Measurements from ENCODE around the gene ZNF419. TPM values are rescaled to one million over a fixed set of nuclear protein-coding genes. Genes with fewer than 3 reads are reported as not detected.
"Not testable (repeated sequence)": the region's sequence is repeated elsewhere in the genome, so short reads cannot be mapped to it uniquely, and the experiment has no call there.

ZNF419 gene
- 7.0 and 9.7 TPM in 2 replicates for total RNA-seq

DNA sequence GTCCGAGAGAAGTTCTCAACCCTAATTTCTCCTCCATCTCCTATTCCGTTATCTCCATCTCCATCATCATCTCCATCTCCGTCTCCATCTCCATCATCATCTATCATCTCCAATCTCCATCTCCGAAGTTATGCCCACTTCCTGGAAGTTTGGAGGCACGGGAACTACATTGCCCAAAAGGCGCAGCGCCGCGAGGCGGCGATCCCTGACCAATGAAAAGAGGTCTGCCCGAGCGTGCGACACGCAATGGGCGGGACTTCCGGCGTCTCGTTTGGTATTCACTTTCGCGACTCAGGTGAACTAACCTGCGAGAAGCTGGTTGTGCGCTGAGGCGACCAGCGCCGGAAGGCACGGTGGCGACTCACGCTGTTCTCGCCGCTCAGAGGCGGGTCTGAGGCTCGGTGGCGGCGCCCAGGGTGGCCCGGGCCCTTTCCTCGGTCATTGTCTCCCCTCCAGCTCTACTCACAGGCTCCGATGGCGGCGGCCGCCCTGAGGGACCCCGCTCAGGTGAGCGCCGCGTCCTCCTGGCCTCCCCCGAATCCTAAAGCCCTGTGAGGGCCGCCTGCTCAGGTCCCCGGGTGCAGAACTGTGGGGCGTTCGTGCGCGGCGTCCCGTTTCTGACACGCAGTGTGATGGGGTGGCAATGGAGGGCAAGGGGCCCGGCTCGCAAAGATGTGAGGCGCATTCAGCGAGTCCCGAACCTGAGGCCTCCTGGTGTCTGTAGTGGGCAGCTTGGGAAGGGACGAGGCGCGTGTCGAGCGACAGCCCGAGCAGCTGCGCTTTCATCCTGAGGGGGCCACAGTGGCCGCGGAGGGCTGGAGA is at the start of gene ZNF419:
ZNF419 (plus strand) TSS at position 274 of the 822 bp plus-strand sequence; CDS start at position 475, 201 bp downstream.
- peak; percentile 86 to 87 for DNase-seq (ENCODE audit: low read depth in 2 of 2)

DNA sequence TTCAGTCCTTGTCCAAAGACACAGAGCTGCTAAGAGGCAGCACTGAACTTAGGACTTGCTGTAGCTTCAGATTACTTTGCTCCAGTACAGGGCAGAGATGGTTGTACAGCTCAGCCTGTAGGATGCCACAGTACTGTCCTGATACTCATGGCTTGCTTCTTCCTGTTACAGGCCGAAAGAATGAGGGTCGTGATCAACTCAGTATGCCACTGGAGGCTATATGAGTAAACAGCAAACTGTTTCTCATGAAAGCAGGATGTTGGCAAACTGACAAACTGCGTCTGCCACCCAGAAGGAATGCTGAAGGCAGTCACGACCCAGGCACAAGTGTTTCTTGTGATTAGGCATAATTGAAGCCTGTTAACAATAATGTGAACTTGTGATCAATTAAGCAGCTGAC is 49.6 kb upstream of the ZNF419 start:
- DNase-seq (ENCODE audit: low read depth in 2 of 2), result peak in 1 of 2 donors; percentile 10

DNA sequence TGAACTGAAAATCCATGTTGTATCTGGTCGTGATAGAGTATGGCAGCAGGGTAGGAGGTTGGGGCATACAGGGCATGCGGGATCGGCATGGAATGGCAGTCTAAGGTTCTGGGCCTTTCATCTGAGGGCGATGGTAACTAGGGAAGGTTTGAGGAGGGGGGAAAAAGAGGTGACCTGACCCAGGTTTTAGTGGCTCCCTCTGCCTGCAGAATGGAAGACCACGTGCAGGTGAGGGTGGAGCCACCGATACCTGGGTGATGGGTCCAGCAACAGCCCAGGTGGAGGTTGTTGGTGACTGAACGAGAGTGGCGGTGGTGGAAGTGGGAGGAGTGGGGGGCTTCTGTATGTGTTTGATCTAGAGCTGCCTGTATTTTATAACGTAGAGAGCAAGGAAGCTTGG is 48.6 kb upstream of the ZNF419 start:
- no peak for DNase-seq (ENCODE audit: low read depth in 2 of 2)

DNA sequence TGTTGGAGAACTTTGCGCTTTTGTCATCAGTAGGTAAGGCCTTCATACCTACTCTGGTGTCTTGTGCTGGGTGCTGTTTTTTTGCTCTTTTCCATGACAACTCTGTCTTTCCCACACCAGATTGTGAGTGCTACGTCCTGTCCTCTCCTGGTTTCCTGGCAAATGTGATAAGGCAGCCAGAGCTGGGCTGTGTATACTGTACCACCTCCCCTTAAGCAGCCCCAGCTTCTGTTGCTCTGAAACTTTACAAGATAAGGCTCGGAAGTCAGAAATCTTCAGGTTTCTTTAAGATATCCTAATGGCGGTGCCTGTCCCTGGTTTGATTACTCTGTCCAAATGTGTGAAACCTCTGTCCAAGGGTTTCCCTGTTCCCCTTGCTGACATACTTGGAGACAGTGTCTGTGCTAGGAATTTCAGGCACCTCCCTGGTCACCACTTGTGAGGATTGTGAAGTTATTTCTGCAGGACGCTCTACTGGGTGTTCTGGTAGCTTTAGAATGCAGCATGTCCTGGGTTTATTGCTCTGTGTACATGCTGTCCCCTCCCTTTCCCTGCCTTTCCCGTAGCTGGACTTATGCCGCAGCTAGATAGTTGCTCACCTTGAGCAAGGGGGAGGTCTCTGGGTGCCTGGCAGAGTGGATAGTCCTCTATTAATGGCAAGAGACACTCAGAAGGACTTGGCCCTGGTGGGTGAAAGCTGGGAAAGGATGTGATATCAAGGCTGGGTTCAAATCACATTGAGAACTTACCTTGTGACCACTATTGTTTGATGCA is 45.4 kb upstream of the ZNF419 start:
- no peak for DNase-seq (ENCODE audit: low read depth in 2 of 2)

DNA sequence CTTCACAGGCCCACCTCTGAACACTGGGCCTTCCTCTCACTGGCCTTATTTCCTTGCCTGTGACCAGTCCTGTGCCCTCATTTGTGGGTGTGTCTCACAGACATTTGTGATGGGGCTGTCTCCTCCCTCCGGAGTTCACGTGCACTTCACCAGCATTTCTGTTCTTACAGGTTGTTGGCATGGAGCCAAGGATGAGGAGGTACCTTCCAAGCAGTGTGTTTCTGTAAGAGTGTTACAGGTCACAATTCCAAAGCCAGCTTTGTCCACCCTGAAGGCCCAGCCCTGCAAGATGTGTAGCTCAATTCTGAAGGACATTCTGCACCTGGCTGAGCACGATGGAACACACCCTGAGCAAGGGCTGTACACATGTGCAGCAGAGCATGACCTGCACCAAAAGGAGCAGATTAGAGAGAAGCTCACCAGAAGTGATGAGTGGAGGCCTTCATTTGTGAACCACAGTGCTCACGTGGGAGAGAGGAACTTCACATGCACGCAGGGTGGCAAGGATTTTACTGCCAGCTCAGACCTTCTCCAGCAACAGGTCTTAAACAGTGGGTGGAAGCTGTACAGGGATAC is 44.3 kb upstream of the ZNF419 start:
- no peak for DNase-seq (ENCODE audit: low read depth in 2 of 2)

DNA sequence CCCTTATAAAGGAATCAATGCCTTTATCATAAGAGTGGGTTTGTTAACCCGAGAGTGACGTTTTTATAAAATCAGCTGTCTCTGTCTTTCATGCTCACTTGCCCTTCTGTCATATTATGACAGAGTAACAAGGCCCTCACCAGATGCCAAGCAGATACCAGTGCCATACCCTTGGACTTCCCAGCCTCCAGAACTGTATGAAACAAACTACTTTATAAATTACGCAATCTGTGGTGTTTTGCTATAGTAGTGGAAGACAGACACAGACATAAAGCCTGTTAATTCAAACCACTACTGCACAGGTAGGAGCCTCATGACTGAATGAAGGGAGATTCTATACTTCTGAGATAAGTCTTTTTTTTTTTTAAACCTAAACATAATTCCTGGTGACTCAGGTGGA is 35.2 kb upstream of the ZNF419 start:
- DNase-seq (ENCODE audit: low read depth in 2 of 2), result no peak

DNA sequence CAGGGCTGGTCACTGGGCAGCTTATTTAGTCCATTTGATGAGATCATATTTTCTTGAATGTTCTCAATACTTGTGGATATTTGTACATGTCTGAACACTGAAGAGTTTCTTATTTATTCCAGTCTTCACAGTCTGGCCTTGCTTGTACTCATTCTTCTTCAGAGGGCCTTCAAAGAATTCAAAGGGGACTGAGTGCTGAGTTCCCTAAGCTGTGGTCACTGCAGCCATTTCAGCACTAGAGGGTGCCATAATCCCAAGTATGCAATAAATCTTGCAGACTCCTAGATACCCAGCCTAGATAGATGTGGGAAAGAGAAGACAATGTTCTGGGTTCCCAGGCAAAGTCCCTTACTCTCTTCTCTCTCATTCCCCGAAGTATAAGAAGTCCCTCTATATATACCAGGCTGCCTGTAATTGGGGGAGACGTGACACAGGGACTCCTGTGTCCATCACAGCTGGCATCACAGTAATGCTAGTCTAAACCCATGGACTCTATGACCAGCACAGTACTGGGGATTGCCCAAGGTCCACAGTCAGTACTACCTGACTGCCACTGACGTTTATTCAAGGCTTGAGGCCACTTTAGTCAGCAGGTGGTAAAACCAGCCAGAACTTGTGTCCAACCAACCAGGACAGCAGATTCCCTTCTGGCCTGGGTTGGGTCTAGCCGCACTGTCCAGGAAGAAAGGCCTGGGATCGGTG is 21.7 kb upstream of the ZNF419 start:
- peak; percentile 23 to 42 for DNase-seq (ENCODE audit: low read depth in 2 of 2)

DNA sequence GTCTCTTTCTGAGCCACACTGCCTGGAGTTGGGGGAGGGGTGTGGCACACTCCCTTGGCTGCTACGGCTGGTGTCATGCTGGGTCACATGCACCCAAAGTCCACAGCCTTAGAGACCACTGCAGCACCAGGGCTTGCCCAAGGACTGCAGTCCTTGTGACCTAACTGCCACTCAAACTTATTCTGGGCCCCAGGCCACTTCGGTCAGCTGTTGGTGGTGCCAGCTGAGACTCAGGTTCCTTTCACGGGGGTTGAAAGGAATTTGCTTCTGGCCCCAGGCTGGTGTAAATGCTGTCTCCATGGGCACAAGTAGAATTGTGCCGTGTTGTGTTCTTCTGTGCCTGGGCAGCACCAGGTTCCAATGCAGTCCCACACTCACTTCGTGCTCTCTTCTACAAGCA is 21.1 kb upstream of the ZNF419 start:
- no peak for DNase-seq (ENCODE audit: low read depth in 2 of 2)

DNA sequence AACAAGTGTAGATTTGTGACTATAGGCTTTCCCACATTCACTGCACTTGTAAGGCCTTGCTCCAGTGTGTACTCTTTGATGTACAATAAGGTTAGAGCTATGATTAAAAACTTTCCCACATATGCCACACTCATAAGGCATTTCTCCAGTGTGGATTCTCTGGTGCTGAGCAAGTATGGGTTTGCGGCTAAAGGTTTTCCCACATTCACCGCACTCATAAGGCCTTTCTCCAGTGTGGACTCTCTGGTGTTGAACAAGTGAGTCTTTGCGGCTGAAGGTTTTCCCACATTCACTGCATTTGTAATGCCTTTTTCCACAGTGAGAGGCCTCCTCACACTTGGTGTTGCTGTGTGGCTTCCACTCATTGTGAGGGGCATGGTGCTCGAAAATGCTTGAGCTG is 13.9 kb upstream of the ZNF419 start:
- no peak for DNase-seq (ENCODE audit: low read depth in 2 of 2)

DNA sequence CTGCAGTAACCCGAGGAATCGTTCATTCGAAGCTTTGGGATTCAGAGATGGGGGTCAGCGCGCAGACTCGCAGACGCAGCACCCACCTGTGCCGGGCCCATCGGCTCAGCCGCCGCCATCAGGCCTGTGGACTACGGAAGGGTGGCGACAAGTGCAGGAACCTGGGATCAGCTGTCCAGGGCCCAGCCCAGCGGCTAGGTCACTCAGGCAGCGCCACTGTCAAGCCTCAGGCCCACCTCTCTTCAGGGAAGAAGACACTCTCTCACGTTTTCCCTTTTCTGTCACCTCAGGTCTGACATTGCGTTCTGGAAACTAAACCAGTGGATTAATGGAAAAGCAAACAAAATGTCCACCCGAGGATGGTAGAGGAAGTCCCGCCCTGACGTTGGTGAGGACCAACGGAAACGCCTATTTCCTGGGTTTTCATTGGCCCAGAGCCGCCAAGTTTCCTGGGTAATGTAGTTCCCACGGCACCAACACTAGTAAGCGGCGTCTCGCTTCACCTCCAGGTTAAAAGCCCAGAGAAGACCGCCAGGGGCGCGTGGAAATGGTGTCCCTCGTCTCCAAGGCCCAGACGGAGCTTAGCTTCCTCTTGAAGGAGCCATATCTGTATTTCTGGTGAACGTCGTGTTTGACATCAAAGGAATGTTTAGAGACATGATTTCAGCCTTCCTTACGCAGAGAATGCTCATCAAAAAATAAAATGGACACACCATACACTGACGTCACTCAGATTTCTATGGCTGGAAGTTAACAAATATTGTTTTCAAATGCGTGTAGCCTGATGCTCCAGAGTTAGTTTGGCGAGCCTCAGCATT is 10.2 kb upstream of the ZNF419 start, which contains the start of gene ZNF772:
ZNF772 (minus strand) TSS at position 376 of the 818 bp plus-strand sequence; CDS start at position 119, 257 bp downstream.
- DNase-seq (ENCODE audit: low read depth in 2 of 2), result peak; percentile 94 to 95

DNA sequence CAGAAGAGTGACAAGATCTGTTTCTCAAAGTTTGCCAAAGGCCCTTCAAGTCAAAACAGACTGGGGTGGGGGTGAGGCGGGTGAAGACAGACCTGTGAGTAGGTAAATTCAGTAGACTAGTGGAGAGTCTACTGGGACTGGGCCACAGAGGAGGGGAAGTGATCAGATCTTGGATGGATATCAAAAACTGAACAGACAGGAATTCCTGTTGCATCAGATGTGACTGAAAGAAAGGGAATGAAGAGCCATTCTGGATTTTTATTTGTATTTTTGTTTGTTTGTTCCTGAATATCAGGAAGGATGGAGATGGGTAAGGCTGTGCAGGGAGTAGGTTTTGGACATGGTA is 722 bp downstream of the ZNF419 start:
- DNase-seq (ENCODE audit: low read depth in 2 of 2), result peak; percentile 24 to 60

DNA sequence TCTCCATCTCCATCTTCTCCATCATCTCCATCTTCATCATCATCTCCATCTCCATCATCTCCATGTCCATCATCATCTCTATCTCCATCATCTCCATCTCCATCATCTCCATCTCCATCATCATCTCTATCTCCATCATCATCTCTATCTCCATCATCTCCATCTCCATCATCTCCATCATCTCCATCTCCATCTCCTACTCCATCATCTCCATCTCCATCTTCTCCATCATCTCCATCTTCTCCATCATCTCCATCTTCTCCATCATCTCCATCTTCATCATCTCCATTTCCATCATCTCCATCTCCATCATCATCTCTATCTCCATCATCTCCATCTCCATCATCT is 11.8 kb downstream of the ZNF419 start:
- DNase-seq (ENCODE audit: low read depth in 2 of 2), result not testable (repeated sequence)

DNA sequence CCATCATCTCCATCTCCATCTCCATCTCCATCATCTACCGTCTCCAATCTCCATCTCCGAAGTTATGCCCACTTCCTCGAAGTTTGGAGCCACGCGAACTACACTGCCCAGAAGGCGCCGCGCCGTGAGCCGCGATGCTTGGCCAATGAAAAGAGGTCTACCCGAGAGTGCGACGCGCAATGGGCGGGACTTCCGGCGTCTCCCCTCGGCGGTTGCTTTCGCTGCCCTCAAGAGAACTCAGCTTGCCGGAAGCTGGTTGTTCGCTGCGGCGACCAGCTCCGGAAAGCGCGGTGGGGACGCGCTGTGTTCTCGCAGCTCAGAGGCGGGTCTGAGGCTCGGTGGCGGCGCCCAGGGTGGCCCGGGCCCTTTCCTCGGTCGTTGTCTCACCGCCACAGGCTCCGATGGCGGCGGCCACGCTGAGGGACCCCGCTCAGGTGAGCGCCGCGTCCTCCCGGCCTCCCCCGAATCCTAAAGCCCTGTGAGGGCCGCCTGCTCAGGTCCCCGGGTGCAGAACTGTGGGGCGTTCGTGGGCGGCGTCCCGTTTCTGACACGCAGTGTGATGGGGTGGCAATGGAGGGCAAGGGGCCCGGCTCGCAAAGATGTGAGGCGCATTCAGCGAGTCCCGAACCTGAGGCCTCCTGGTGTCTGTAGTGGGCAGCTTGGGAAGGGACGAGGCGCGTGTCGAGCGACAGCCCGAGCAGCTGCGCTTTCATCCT is 12.3 kb downstream of the ZNF419 start, which contains the start of gene ZNF773:
ZNF773 (plus strand) TSS at position 259 of the 716 bp plus-strand sequence; CDS start at position 402, 143 bp downstream.
- DNase-seq (ENCODE audit: low read depth in 2 of 2), result peak; percentile 96 to 98

DNA sequence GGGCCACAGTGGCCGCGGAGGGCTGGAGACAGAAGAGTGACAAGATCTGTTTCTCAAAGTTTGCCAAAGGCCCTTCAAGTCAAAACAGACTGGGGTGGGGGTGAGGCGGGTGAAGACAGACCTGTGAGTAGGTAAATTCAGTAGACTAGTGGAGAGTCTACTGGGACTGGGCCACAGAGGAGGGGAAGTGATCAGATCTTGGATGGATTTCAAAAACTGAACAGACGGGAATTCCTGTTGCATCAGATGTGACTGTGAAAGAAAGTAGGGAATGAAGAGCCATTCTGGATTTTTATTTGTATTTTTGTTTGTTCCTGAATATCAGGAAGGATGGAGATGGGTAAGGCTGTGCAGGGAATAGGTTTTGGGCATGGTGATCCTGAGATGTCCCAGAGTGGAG is 12.8 kb downstream of the ZNF419 start:
- peak; percentile 58 to 73 for DNase-seq (ENCODE audit: low read depth in 2 of 2)

DNA sequence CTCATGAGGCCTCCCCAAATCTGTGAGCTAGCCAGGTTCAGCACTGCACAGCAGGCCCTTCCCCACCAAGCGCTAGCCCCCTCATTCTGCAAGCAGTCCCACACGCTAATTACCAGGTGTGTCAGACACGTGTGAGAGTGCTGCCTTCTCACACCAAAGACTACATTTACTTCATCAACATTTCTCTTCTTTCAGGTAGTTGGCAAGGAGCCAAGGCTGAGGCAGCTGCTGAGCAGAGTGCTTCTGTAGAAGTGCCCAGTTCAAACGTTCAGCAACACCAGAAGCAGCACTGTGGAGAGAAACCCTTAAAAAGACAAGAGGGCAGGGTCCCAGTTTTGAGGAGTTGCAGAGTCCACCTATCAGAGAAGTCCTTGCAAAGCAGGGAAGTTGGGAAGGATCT is 18.6 kb downstream of the ZNF419 start:
- no peak for DNase-seq (ENCODE audit: low read depth in 2 of 2)

DNA sequence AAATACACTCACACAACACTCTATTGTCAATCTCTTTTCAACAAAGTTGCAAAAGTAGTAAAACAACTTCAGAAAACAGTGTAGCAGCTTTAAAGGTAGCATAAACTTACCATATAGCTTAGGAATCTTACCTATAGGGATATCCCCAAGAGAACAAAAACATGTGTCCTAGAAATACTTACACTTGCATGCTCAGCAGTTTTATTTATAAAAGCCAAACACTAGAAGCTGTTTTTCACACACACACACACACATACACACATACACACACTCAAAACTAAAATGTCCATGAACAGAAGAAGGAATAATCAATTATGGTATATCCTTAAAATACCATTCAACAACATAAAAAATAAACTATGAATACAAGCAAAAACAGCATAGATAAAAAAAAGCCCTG is 23.9 kb downstream of the ZNF419 start:
- DNase-seq (ENCODE audit: low read depth in 2 of 2), result no peak

DNA sequence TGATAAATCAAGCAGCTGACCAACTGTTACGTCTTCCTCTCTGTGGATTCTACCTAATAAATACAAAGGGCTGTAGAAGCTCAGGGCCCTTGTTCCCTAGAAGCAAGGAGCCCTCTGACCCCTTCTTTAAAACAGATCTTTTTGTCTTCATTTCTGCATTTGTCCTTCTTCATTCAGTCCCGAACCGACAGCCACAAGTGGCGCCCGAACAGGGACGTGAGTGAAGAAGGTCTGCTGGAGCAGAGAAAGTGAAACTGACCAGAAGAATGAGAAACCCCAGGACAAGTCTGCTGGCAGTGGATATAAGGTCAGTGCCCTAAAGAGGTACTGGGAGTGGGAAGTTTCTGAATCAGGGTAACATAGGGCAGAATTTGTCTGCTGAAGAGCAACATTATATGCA is 25.3 kb downstream of the ZNF419 start:
- DNase-seq (ENCODE audit: low read depth in 2 of 2), result peak; percentile 33 to 34

DNA sequence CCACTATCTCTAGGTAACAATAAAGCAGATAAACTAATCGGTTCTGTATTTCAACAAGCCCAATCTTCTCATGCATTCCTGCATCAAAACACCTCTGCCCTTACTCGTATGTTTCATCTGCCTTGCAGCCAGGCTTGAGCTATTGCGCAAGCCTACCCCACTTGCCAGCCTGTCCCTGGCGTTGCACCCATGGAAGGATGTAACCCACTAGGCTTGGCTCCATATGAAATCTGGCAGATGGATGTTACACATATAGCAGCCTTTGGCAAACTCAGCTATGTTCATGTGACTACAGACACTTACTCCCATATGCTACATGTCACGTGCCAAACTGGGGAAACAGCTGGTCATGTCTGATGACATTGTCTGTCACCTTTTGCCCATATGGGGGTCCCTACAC is 27.7 kb downstream of the ZNF419 start:
- DNase-seq (ENCODE audit: low read depth in 2 of 2), result no peak

DNA sequence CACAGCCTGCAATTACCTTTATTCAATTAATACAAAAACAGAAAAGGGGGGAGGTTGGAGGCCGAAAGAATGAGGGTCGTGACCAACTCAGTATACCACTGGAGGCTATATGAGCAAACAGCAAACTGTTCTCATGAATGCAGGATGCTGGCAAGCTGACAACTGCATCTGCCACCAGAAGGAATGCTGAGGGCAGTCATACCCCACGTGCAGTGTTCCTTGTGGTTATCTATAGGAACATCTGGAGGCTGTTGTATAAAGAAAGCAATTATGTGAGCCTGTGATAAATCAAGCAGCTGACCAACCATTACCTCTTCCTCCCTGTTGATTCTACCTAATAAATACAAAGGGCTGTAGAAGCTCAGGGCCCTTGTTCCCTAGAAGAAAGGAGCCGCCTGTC is 30.5 kb downstream of the ZNF419 start:
- DNase-seq (ENCODE audit: low read depth in 2 of 2), result not testable (repeated sequence)
